HFFc6 (cell line): ENCODE measurements around the gene TTC21B. TPM values are rescaled to one million over a fixed set of nuclear protein-coding genes. Genes with fewer than 3 reads are reported as not detected.

ENCODE experiments used
- DNase-seq: peaks from one replicate; pipeline ENCODE4 v3.0.0-alpha.2; 2018
- H3K27ac Mint-ChIP-seq: 2 replicates; pipeline ENCODE4 v1.8.0; 2020; ENCODE audit warnings: mild to moderate bottlenecking, mixed read lengths
- H3K27me3 Mint-ChIP-seq: 2 replicates; pipeline ENCODE4 v1.8.0; 2021; ENCODE audit warnings: mild to moderate bottlenecking, moderate library complexity, mixed read lengths; ENCODE audit not compliant: insufficient read depth
- H3K36me3 Mint-ChIP-seq: 2 replicates; pipeline ENCODE4 v1.8.0; 2021; ENCODE audit warnings: low read depth, mixed read lengths
- H3K4me1 Mint-ChIP-seq: 2 replicates; pipeline ENCODE4 v1.8.0; 2020; ENCODE audit warnings: low read depth, mixed read lengths
- H3K4me3 Mint-ChIP-seq: 2 replicates; pipeline ENCODE4 v1.8.0; 2020; ENCODE audit warnings: mild to moderate bottlenecking, moderate library complexity, mixed read lengths
- H3K9me3 Mint-ChIP-seq: 2 replicates; pipeline ENCODE4 v1.8.0; 2020; ENCODE audit warnings: mild to moderate bottlenecking, mixed read lengths
- CTCF ChIP-seq: fragments of 200-600 bp; sonication (generic); IDR thresholded peaks from 2 replicates; pipeline ENCODE4 v1.5.0; 2021; ENCODE audit warnings: antibody characterized with exemption, mild to moderate bottlenecking
- total RNA-seq, 6 experiments: library from RNA; stranded (reverse); fragmentation: NEBNext Ultra II Directional; extraction: Animal tissue kit (Norgen Biotek cat#: 25700); gene quantifications; 2 replicates in 1 of 6; 3 replicates in 5 of 6; pipeline ENCODE4 v1.2.3, GENCODE V29; 2021

TTC21B gene
- total RNA-seq, 6 experiments from 2014 or later: 9.4 to 13.0 (median 10.2) TPM

- Mint-ChIP-seq H3K9me3 (no peaks in the 10 kb centered on the region), H3K4me3 (no peak overlapping the region), H3K27ac (peak overlapping the region; percentile 10), H3K36me3 (peaks cover 13% of the 10 kb centered on the region), H3K27me3 (no peaks in the 10 kb centered on the region), H3K4me1 (peaks cover 16% of the 10 kb centered on the region)
- no peak for DNase-seq
- no peak for TF ChIP-seq CTCF
These were observed 77.3 kb downstream of the TTC21B start for GRCh38 chr2:165876269-165876668.

GRCh38 chr2:165874445-165875039, 79.0 kb downstream of the TTC21B start:
- Mint-ChIP-seq H3K9me3 (no peaks in the 10 kb centered on the region), H3K27ac (no peak overlapping the region), H3K36me3 (peaks cover 6% of the 10 kb centered on the region), H3K4me3 (no peak overlapping the region), H3K4me1 (peaks cover 16% of the 10 kb centered on the region), H3K27me3 (no peaks in the 10 kb centered on the region)
- TF ChIP-seq CTCF: peak; percentile 79
- peak; percentile 66 for DNase-seq

- H3K27me3 Mint-ChIP-seq: peaks cover 2% of the 10 kb centered on the region; the same call in 1 of the 2 replicates
- TF ChIP-seq CTCF: no peak
These were observed 81.3 kb downstream of the TTC21B start for GRCh38 chr2:165872101-165872791.

GRCh38 chr2:165871025-165871424, 82.6 kb downstream of the TTC21B start:
- peaks cover 2% of the 10 kb centered on the region; the same call in 1 of the 2 replicates for H3K27me3 Mint-ChIP-seq
- peaks cover 6% of the 10 kb centered on the region; the same call in 1 of the 2 replicates for H3K36me3 Mint-ChIP-seq
- peaks cover 8% of the 10 kb centered on the region; the same call in 1 of the 2 replicates for H3K4me1 Mint-ChIP-seq
- no peak for TF ChIP-seq CTCF
- no peaks in the 10 kb centered on the region for H3K9me3 Mint-ChIP-seq
- DNase-seq: no peak
- no peak overlapping the region for H3K27ac Mint-ChIP-seq
- no peak overlapping the region for H3K4me3 Mint-ChIP-seq

More at GRCh38 chr2:165872101-165872791, 81.3 kb downstream of the TTC21B start:
- Mint-ChIP-seq H3K9me3 (no peaks in the 10 kb centered on the region), H3K36me3 (peaks cover 6% of the 10 kb centered on the region; the same call in 1 of the 2 replicates), H3K4me1 (peaks cover 16% of the 10 kb centered on the region), H3K4me3 (no peak overlapping the region), H3K27ac (peak overlapping the region; percentile 45; the same call in 1 of the 2 replicates)
- DNase-seq: peak; percentile 22

- H3K27ac Mint-ChIP-seq: no peak overlapping the region
- H3K27me3 Mint-ChIP-seq: peaks cover 2% of the 10 kb centered on the region; the same call in 1 of the 2 replicates
- H3K4me1 Mint-ChIP-seq: peaks cover 8% of the 10 kb centered on the region; the same call in 1 of the 2 replicates
- TF ChIP-seq CTCF: no peak
- H3K4me3 Mint-ChIP-seq: no peak overlapping the region
- peaks cover 6% of the 10 kb centered on the region; the same call in 1 of the 2 replicates for H3K36me3 Mint-ChIP-seq
- no peak for DNase-seq
- H3K9me3 Mint-ChIP-seq: no peaks in the 10 kb centered on the region
These were observed 83.2 kb downstream of the TTC21B start for GRCh38 chr2:165870346-165870745.
